GM19328 (cell line): ENCODE results near the gene CHGA.

ENCODE experiments used
- ATAC-seq: cut with Tn5 transposase; IDR thresholded peaks from one replicate; pipeline ENCODE4 v1.9.1; 2021; ENCODE audit warnings: mild to moderate bottlenecking, moderate library complexity; ENCODE audit not compliant: unreplicated experiment

CHGA gene

GRCh38 chr14:92903359-92903758, 19.6 kb upstream of the CHGA start:
- no peak for ATAC-seq

- no peak for ATAC-seq
These were observed 17.3 kb upstream of the CHGA start for GRCh38 chr14:92905667-92906066.

- no peak for ATAC-seq
These were observed 16.5 kb upstream of the CHGA start for GRCh38 chr14:92906420-92906819.

- no peak for ATAC-seq
These were observed 16.1 kb upstream of the CHGA start for GRCh38 chr14:92906823-92907222.

GRCh38 chr14:92907316-92907911, 15.5 kb upstream of the CHGA start:
- no peak for ATAC-seq

GRCh38 chr14:92914087-92914656, 8.8 kb upstream of the CHGA start:
- ATAC-seq: no peak

- no peak for ATAC-seq
These were observed 6.7 kb upstream of the CHGA start for GRCh38 chr14:92916201-92916600.

- ATAC-seq: no peak
These were observed 5.7 kb upstream of the CHGA start for GRCh38 chr14:92917041-92917940.

GRCh38 chr14:92917956-92918355, 5.0 kb upstream of the CHGA start:
- ATAC-seq: no peak

GRCh38 chr14:92920001-92920400, 2.9 kb upstream of the CHGA start:
- ATAC-seq: no peak

GRCh38 chr14:92922155-92922735, 705 bp upstream of the CHGA start:
- no peak for ATAC-seq

- no peak for ATAC-seq
These were observed 774 bp downstream of the CHGA start for GRCh38 chr14:92923744-92924103.

- ATAC-seq: no peak
These were observed 1.3 kb downstream of the CHGA start for GRCh38 chr14:92924247-92924646.

GRCh38 chr14:92925446-92925845, 2.5 kb downstream of the CHGA start:
- ATAC-seq: no peak

GRCh38 chr14:92926180-92926845, 3.4 kb downstream of the CHGA start:
- no peak for ATAC-seq

- ATAC-seq: no peak
These were observed 4.0 kb downstream of the CHGA start for GRCh38 chr14:92926931-92927330.

- ATAC-seq: no peak
These were observed 4.7 kb downstream of the CHGA start for GRCh38 chr14:92927349-92928257.

- no peak for ATAC-seq
These were observed 5.3 kb downstream of the CHGA start for GRCh38 chr14:92928258-92928629.

- ATAC-seq: no peak
These were observed 6.2 kb downstream of the CHGA start for GRCh38 chr14:92928961-92929688.
